ENCODE measurements around the gene KIF19. TPM values are rescaled to one million over a fixed set of nuclear protein-coding genes. Genes with fewer than 3 reads are reported as not detected.

KIF19 gene
- total RNA-seq, 1 experiment from 2014 or later = not detected

- peak; percentile 31 to 39 for DNase-seq
- Histone ChIP-seq H3K4me1 (no peaks in the 10 kb centered on the region), H3K27me3 (peaks cover 14% of the 10 kb centered on the region), H3K9me3 (replicated peaks) (no peaks in the 10 kb centered on the region), H3K27ac (no peak overlapping the region), H3K4me3 (no peak overlapping the region), H3K36me3 (no peaks in the 10 kb centered on the region)
Measured at GRCh38 chr17:74373838-74374606, 48.0 kb downstream of the KIF19 start.

GRCh38 chr17:74374858-74375257 is 48.8 kb downstream of the KIF19 start:
- peaks cover 14% of the 10 kb centered on the region for H3K27me3 ChIP-seq
- H3K4me3 ChIP-seq = no peak overlapping the region
- H3K27ac ChIP-seq = no peak overlapping the region
- no peaks in the 10 kb centered on the region for H3K9me3 ChIP-seq (replicated peaks)
- no peak for DNase-seq
- H3K4me1 ChIP-seq = no peaks in the 10 kb centered on the region
- no peaks in the 10 kb centered on the region for H3K36me3 ChIP-seq

GRCh38 chr17:74379495-74380085 is 53.6 kb downstream of the KIF19 start:
- Histone ChIP-seq H3K4me3 (no peak overlapping the region), H3K36me3 (no peaks in the 10 kb centered on the region), H3K27me3 (peaks cover 12% of the 10 kb centered on the region), H3K9me3 (replicated peaks) (no peaks in the 10 kb centered on the region), H3K27ac (no peak overlapping the region), H3K4me1 (no peaks in the 10 kb centered on the region)
- DNase-seq = peak; percentile 91 to 94

- Histone ChIP-seq H3K36me3 (no peaks in the 10 kb centered on the region), H3K9me3 (replicated peaks) (no peaks in the 10 kb centered on the region), H3K27ac (no peak overlapping the region), H3K27me3 (peaks cover 12% of the 10 kb centered on the region), H3K4me3 (no peak overlapping the region), H3K4me1 (no peaks in the 10 kb centered on the region)
- no peak for DNase-seq
Measured at GRCh38 chr17:74380086-74380958, 54.3 kb downstream of the KIF19 start.

- DNase-seq = no peak
- Histone ChIP-seq H3K27me3 (peaks cover 11% of the 10 kb centered on the region), H3K9me3 (replicated peaks) (no peaks in the 10 kb centered on the region), H3K4me1 (no peaks in the 10 kb centered on the region), H3K27ac (no peak overlapping the region), H3K36me3 (no peaks in the 10 kb centered on the region), H3K4me3 (no peak overlapping the region)
Measured at GRCh38 chr17:74380959-74381808, 55.2 kb downstream of the KIF19 start.

GRCh38 chr17:74383141-74383540 is 57.1 kb downstream of the KIF19 start:
- no peaks in the 10 kb centered on the region for H3K4me1 ChIP-seq
- H3K27me3 ChIP-seq = peaks cover 11% of the 10 kb centered on the region; the same call in 1 of the 2 replicates
- no peaks in the 10 kb centered on the region for H3K9me3 ChIP-seq (replicated peaks)
- no peaks in the 10 kb centered on the region for H3K36me3 ChIP-seq
- no peak overlapping the region for H3K4me3 ChIP-seq
- no peak for DNase-seq
- H3K27ac ChIP-seq = no peak overlapping the region

GRCh38 chr17:74385201-74385600 is 59.2 kb downstream of the KIF19 start:
- Histone ChIP-seq H3K27me3 (peaks cover 9% of the 10 kb centered on the region; the same call in 1 of the 2 replicates), H3K4me3 (no peak overlapping the region), H3K36me3 (no peaks in the 10 kb centered on the region), H3K27ac (no peak overlapping the region), H3K4me1 (no peaks in the 10 kb centered on the region), H3K9me3 (replicated peaks) (no peaks in the 10 kb centered on the region)
- no peak for DNase-seq

GRCh38 chr17:74386386-74386785 is 60.4 kb downstream of the KIF19 start:
- Histone ChIP-seq H3K4me1 (no peaks in the 10 kb centered on the region), H3K27ac (no peak overlapping the region), H3K4me3 (no peak overlapping the region), H3K27me3 (peaks cover 6% of the 10 kb centered on the region; the same call in 1 of the 2 replicates), H3K36me3 (no peaks in the 10 kb centered on the region), H3K9me3 (replicated peaks) (no peaks in the 10 kb centered on the region)
- DNase-seq = no peak

- H3K36me3 ChIP-seq = no peaks in the 10 kb centered on the region
- H3K9me3 ChIP-seq (replicated peaks) = no peaks in the 10 kb centered on the region
- no peak overlapping the region for H3K4me3 ChIP-seq
- H3K27ac ChIP-seq = no peak overlapping the region
- peaks cover 11% of the 10 kb centered on the region; the same call in 1 of the 2 replicates for H3K27me3 ChIP-seq
- H3K4me1 ChIP-seq = no peaks in the 10 kb centered on the region
- no peak for DNase-seq
Measured at GRCh38 chr17:74387365-74388218, 61.6 kb downstream of the KIF19 start.

- Histone ChIP-seq H3K27ac (no peak overlapping the region), H3K4me3 (no peak overlapping the region), H3K4me1 (no peaks in the 10 kb centered on the region), H3K9me3 (replicated peaks) (0 out of 2 replicates have a peak, but pooled peaks cover 4% of the 10 kb centered on the region), H3K36me3 (no peaks in the 10 kb centered on the region), H3K27me3 (peaks cover 23% of the 10 kb centered on the region; the same call in 1 of the 2 replicates)
- no peak for DNase-seq
Measured at GRCh38 chr17:74389084-74389753, 63.2 kb downstream of the KIF19 start.

- H3K27ac ChIP-seq = no peak overlapping the region
- H3K27me3 ChIP-seq = peaks cover 23% of the 10 kb centered on the region; the same call in 1 of the 2 replicates
- no peaks in the 10 kb centered on the region for H3K4me1 ChIP-seq
- 0 out of 2 replicates have a peak, but pooled peaks cover 4% of the 10 kb centered on the region for H3K9me3 ChIP-seq (replicated peaks)
- no peaks in the 10 kb centered on the region for H3K36me3 ChIP-seq
- DNase-seq = no peak
- no peak overlapping the region for H3K4me3 ChIP-seq
Measured at GRCh38 chr17:74389937-74390679, 64.1 kb downstream of the KIF19 start.
